ENCODE data around the gene TERT.

DNA sequence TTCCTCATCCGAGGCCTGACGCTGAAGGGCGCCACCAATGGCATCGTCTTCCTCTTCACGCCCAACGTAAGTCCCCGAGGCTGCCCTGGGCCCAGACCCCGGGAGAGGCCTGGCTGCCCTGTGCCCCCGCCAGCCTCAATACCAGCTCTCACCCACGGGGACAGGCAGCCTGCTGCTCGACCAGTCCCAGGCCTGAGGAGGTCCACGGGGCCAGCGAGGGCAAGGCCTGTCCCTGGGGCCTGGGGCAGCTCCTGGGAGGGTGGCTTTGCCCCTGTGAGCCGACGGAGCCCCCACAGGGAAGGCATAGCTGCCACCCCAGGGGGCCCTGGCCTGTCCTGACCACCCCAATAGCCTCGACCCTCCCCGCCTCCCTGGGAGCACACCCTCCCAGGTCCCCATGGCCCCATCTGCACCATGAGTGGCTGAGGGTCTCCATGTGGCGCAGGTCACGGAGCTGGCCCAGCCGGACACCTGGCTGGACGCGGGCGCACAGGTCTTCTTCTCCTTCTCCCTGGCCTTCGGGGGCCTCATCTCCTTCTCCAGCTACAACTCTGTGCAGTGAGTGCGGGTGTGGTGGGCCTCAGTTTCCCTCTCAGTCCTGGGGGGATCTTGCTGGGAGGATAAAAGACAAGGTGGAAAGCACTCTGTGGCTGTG, 81.2 kb downstream of the TERT start:
- TF ChIP-seq, protein P1, sequence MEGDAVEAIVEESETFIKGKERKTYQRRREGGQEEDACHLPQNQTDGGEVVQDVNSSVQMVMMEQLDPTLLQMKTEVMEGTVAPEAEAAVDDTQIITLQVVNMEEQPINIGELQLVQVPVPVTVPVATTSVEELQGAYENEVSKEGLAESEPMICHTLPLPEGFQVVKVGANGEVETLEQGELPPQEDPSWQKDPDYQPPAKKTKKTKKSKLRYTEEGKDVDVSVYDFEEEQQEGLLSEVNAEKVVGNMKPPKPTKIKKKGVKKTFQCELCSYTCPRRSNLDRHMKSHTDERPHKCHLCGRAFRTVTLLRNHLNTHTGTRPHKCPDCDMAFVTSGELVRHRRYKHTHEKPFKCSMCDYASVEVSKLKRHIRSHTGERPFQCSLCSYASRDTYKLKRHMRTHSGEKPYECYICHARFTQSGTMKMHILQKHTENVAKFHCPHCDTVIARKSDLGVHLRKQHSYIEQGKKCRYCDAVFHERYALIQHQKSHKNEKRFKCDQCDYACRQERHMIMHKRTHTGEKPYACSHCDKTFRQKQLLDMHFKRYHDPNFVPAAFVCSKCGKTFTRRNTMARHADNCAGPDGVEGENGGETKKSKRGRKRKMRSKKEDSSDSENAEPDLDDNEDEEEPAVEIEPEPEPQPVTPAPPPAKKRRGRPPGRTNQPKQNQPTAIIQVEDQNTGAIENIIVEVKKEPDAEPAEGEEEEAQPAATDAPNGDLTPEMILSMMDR (IDR thresholded peaks at IDR 0.05; ENCODE audit: borderline replicate concordance, extremely low read depth, low read length, poor library complexity, severe bottlenecking) = no peak
- no peak for TF ChIP-seq EZH2 (IDR thresholded peaks at IDR 0.05; ENCODE audit: borderline replicate concordance, low read depth, low read length, severe bottlenecking)
